GM19452 (cell line): ENCODE data around the gene ZAP70.

Experiments used
- ATAC-seq: cut with Tn5 transposase; IDR thresholded peaks from one replicate; pipeline ENCODE4 v1.9.1; 2021; ENCODE audit not compliant: unreplicated experiment

Gene ZAP70

GRCh38 chr2:97732436-97733340 is 19.3 kb downstream of the ZAP70 start:
- no peak for ATAC-seq

GRCh38 chr2:97733341-97734035 is 20.1 kb downstream of the ZAP70 start:
- ATAC-seq = no peak

- ATAC-seq = no peak
Measured at GRCh38 chr2:97734061-97735051, 21.0 kb downstream of the ZAP70 start.

- no peak for ATAC-seq
Measured at GRCh38 chr2:97735161-97735561, 21.8 kb downstream of the ZAP70 start.

GRCh38 chr2:97736185-97736584 is 22.8 kb downstream of the ZAP70 start:
- ATAC-seq = no peak

- ATAC-seq = no peak
Measured at GRCh38 chr2:97736608-97737330, 23.4 kb downstream of the ZAP70 start.

GRCh38 chr2:97737421-97738178 is 24.2 kb downstream of the ZAP70 start:
- no peak for ATAC-seq

GRCh38 chr2:97738179-97739019 is 25.0 kb downstream of the ZAP70 start:
- ATAC-seq = no peak

- no peak for ATAC-seq
Measured at GRCh38 chr2:97739020-97739892, 25.9 kb downstream of the ZAP70 start.

GRCh38 chr2:97739893-97740245 is 26.5 kb downstream of the ZAP70 start:
- no peak for ATAC-seq

- no peak for ATAC-seq
Measured at GRCh38 chr2:97740590-97741182, 27.3 kb downstream of the ZAP70 start.

GRCh38 chr2:97741251-97741650 is 27.9 kb downstream of the ZAP70 start:
- ATAC-seq = no peak

- ATAC-seq = no peak
Measured at GRCh38 chr2:97741686-97742085, 28.3 kb downstream of the ZAP70 start.

- ATAC-seq = no peak
Measured at GRCh38 chr2:97742381-97742847, 29.0 kb downstream of the ZAP70 start.

GRCh38 chr2:97743913-97744312 is 30.5 kb downstream of the ZAP70 start:
- ATAC-seq = no peak

GRCh38 chr2:97745474-97746174 is 32.2 kb downstream of the ZAP70 start:
- ATAC-seq = peak; percentile 70

GRCh38 chr2:97747285-97747684 is 33.9 kb downstream of the ZAP70 start:
- ATAC-seq = no peak
